Fibroblast of lung (primary cell): ENCODE measurements around the gene FAM167B.

Experiments used
- CTCF ChIP-seq, 2 donors: IDR thresholded peaks in 1 of 2; conservative IDR thresholded peaks in 1 of 2; 1 replicate in 1 of 2; 2 replicates in 1 of 2; pipeline ENCODE4 v1.5.1; 2011 to 2012; ENCODE audit warnings: low read length in 2 of 2, control low read depth in 1 of 2, inconsistent platforms in 1 of 2, low read depth in 1 of 2, mild to moderate bottlenecking in 1 of 2
- EZH2 ChIP-seq: IDR thresholded peaks from 2 replicates; pipeline ENCODE4 v1.5.1; 2012; ENCODE audit warnings: low read length, control low read depth, mild to moderate bottlenecking; ENCODE audit errors: missing control alignments

- TF ChIP-seq EZH2: no peak
- peak; percentile 75 to 84 for TF ChIP-seq CTCF (conservative IDR thresholded peaks at IDR 0.05 in 1 of 2, IDR thresholded peaks at IDR 0.05 in 1 of 2; ENCODE audit: low read depth in 1 of 2, low read length in 2 of 2)
Measured at GRCh38 chr1:32215629-32216480, 31.2 kb upstream of the FAM167B start.
